ENCODE data around the gene NMU.
"Not testable (repeated sequence)": the region's sequence is repeated elsewhere in the genome, so short reads cannot be mapped to it uniquely, and the experiment has no call there.

DNA sequence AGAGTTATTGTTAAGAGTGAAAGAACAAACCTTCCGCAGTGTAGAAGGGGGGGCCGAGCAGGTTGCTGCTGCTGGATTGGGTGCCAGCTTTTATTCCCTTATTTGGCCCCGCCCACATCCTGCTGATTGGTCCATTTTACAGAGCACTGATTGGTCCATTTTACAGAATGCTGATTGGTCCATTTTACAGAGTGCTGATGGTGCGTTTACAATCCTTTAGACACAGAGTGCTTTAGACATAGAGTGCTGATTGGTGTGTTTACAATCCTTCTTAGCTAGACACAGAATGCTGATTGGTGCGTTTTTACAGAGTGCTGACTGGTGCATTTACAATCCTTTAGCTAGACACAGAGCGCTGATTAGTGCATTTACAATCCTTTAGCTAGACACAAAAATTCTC is 84.1 kb downstream of the NMU start:
- not testable (repeated sequence) for TF ChIP-seq CTCF, POLR2A (IDR thresholded peaks at IDR 0.05)
